ENCODE measurements around the gene SPATA18. TPM values are rescaled to one million over a fixed set of nuclear protein-coding genes. Genes with fewer than 3 reads are reported as not detected.

Gene SPATA18
- total RNA-seq, 2 donors from 2014 or later, result 1.4 to 3.3 TPM

- no peaks in the 10 kb centered on the region for H3K36me3 Mint-ChIP-seq (ENCODE audit: low read depth)
- no peak for TF ChIP-seq CTCF (conservative IDR thresholded peaks at IDR 0.05)
- H3K4me1 ChIP-seq (ENCODE audit: control insufficient read depth, insufficient read depth, low read length), result no peaks in the 10 kb centered on the region
- H3K27me3 Mint-ChIP-seq (ENCODE audit: insufficient read depth), result no peaks in the 10 kb centered on the region
- H3K27me3 ChIP-seq (ENCODE audit: control insufficient read depth, insufficient read depth, low read length, poor library complexity, severe bottlenecking), result no peaks in the 10 kb centered on the region
- H3K9ac ChIP-seq (ENCODE audit: extremely low read depth, low read length, poor library complexity, severe bottlenecking), result no peak overlapping the region
- no peaks in the 10 kb centered on the region for H3K9me3 Mint-ChIP-seq
- no peak overlapping the region for H3K4me3 ChIP-seq (ENCODE audit: low read length)
- no peak overlapping the region for H3K27ac ChIP-seq (ENCODE audit: low read depth, low read length)
- DNase-seq, result no peak
- no peak overlapping the region for H3K4me3 Mint-ChIP-seq
- no peak overlapping the region for H3K27ac Mint-ChIP-seq
- WGBS, 2 experiments (ENCODE audit: insufficient coverage in 1 of 2, insufficient read length in 1 of 2), result 100% methylated on average over 1 of the region's 1 CpG
- H3K9me3 ChIP-seq (ENCODE audit: control insufficient read depth, low read length), result no peaks in the 10 kb centered on the region
- H3K36me3 ChIP-seq (ENCODE audit: control insufficient read depth, insufficient read depth, low read length), result no peaks in the 10 kb centered on the region
- no peaks in the 10 kb centered on the region for H3K4me1 Mint-ChIP-seq
These were observed 47.5 kb downstream of the SPATA18 start for GRCh38 chr4:52098618-52099017.

GRCh38 chr4:52099860-52100461 lies 48.9 kb downstream of the SPATA18 start:
- Histone ChIP-seq H3K4me1 (ENCODE audit: control insufficient read depth, insufficient read depth, low read length) (no peaks in the 10 kb centered on the region), H3K27ac (ENCODE audit: low read depth, low read length) (no peak overlapping the region), H3K9ac (ENCODE audit: extremely low read depth, low read length, poor library complexity, severe bottlenecking) (no peak overlapping the region), H3K27me3 (ENCODE audit: control insufficient read depth, insufficient read depth, low read length, poor library complexity, severe bottlenecking) (no peaks in the 10 kb centered on the region), H3K9me3 (ENCODE audit: control insufficient read depth, low read length) (no peaks in the 10 kb centered on the region), H3K4me3 (ENCODE audit: low read length) (no peak overlapping the region), H3K36me3 (ENCODE audit: control insufficient read depth, insufficient read depth, low read length) (no peaks in the 10 kb centered on the region)
- H3K4me1 Mint-ChIP-seq, result no peaks in the 10 kb centered on the region
- no peak overlapping the region for H3K27ac Mint-ChIP-seq
- no peaks in the 10 kb centered on the region for H3K27me3 Mint-ChIP-seq (ENCODE audit: insufficient read depth)
- WGBS, 2 experiments (ENCODE audit: insufficient coverage in 1 of 2, insufficient read length in 1 of 2), result 83 to 93% methylated on average over 1 to 2 of the region's 2 CpGs
- H3K36me3 Mint-ChIP-seq (ENCODE audit: low read depth), result no peaks in the 10 kb centered on the region
- DNase-seq, result no peak
- no peak for TF ChIP-seq CTCF (conservative IDR thresholded peaks at IDR 0.05)
- H3K9me3 Mint-ChIP-seq, result no peaks in the 10 kb centered on the region
- no peak overlapping the region for H3K4me3 Mint-ChIP-seq

- Mint-ChIP-seq H3K9me3 (no peaks in the 10 kb centered on the region), H3K4me3 (no peak overlapping the region), H3K4me1 (no peaks in the 10 kb centered on the region), H3K27ac (no peak overlapping the region), H3K27me3 (ENCODE audit: insufficient read depth) (no peaks in the 10 kb centered on the region), H3K36me3 (ENCODE audit: low read depth) (no peaks in the 10 kb centered on the region)
- Histone ChIP-seq H3K9me3 (ENCODE audit: control insufficient read depth, low read length) (no peaks in the 10 kb centered on the region), H3K27ac (ENCODE audit: low read depth, low read length) (no peak overlapping the region), H3K4me3 (ENCODE audit: low read length) (no peak overlapping the region), H3K36me3 (ENCODE audit: control insufficient read depth, insufficient read depth, low read length) (no peaks in the 10 kb centered on the region), H3K4me1 (ENCODE audit: control insufficient read depth, insufficient read depth, low read length) (no peaks in the 10 kb centered on the region), H3K9ac (ENCODE audit: extremely low read depth, low read length, poor library complexity, severe bottlenecking) (no peak overlapping the region), H3K27me3 (ENCODE audit: control insufficient read depth, insufficient read depth, low read length, poor library complexity, severe bottlenecking) (no peaks in the 10 kb centered on the region)
- TF ChIP-seq CTCF (conservative IDR thresholded peaks at IDR 0.05), result no peak
- no peak for DNase-seq
These were observed 51.5 kb downstream of the SPATA18 start for GRCh38 chr4:52102587-52102986.
